Measurements from ENCODE around the gene FATE1. TPM values are rescaled to one million over a fixed set of nuclear protein-coding genes. Genes with fewer than 3 reads are reported as not detected.

Gene FATE1
- total RNA-seq, 2 experiments from 2014 or later, result not detected

- POLR2A ChIA-PET, result no interaction called here
- CTCF ChIA-PET, result no interaction called here
These were observed 21.7 kb downstream of the FATE1 start for GRCh38 chrX:151737494-151737893.

- POLR2A ChIA-PET, result no interaction called here
- CTCF ChIA-PET, result no interaction called here
These were observed 22.9 kb downstream of the FATE1 start for GRCh38 chrX:151738751-151739150.

GRCh38 chrX:151741606-151742005, 25.8 kb downstream of the FATE1 start:
- ChIA-PET POLR2A (no interaction called here), CTCF (no interaction called here)

- ChIA-PET CTCF (no interaction called here), POLR2A (no interaction called here)
These were observed 26.5 kb downstream of the FATE1 start for GRCh38 chrX:151742311-151742710.

- CTCF ChIA-PET, result no interaction called here
- POLR2A ChIA-PET, result no interaction called here
These were observed 28.0 kb downstream of the FATE1 start for GRCh38 chrX:151743651-151744470.

GRCh38 chrX:151745651-151746050, 29.8 kb downstream of the FATE1 start:
- CTCF ChIA-PET, result no interaction called here
- POLR2A ChIA-PET, result no interaction called here

GRCh38 chrX:151746502-151746901, 30.7 kb downstream of the FATE1 start:
- ChIA-PET CTCF (no interaction called here), POLR2A (no interaction called here)

- CTCF ChIA-PET, result no interaction called here
- POLR2A ChIA-PET, result no interaction called here
These were observed 34.7 kb downstream of the FATE1 start for GRCh38 chrX:151750511-151750910.

- POLR2A ChIA-PET, result no interaction called here
- CTCF ChIA-PET, result no interaction called here
These were observed 37.0 kb downstream of the FATE1 start for GRCh38 chrX:151752847-151753246.

- POLR2A ChIA-PET, result no interaction called here
- CTCF ChIA-PET, result no interaction called here
These were observed 37.6 kb downstream of the FATE1 start for GRCh38 chrX:151753313-151754046.

- POLR2A ChIA-PET, result no interaction called here
These were observed 38.2 kb downstream of the FATE1 start for GRCh38 chrX:151754047-151754429.

GRCh38 chrX:151754641-151755215, 38.9 kb downstream of the FATE1 start:
- ChIA-PET CTCF (no interaction called here), POLR2A (interaction anchor here (0.6 kb wide), 1 partner anchor 147 kb away, joined by 4 read pairs; no protein-coding TSS in a partner anchor)

More at GRCh38 chrX:151754047-151754429, 38.2 kb downstream of the FATE1 start:
- CTCF ChIA-PET, result no interaction called here

- ChIA-PET POLR2A (no interaction called here), CTCF (no interaction called here)
These were observed 43.3 kb downstream of the FATE1 start for GRCh38 chrX:151759041-151759708.

GRCh38 chrX:151762802-151763201, 47.0 kb downstream of the FATE1 start:
- POLR2A ChIA-PET, result no interaction called here
- CTCF ChIA-PET, result no interaction called here

GRCh38 chrX:151763711-151764110, 47.9 kb downstream of the FATE1 start:
- CTCF ChIA-PET, result no interaction called here
- POLR2A ChIA-PET, result no interaction called here

GRCh38 chrX:151765026-151765425, 49.2 kb downstream of the FATE1 start:
- ChIA-PET POLR2A (no interaction called here), CTCF (no interaction called here)

GRCh38 chrX:151771726-151772125, 55.9 kb downstream of the FATE1 start:
- POLR2A ChIA-PET, result no interaction called here
- CTCF ChIA-PET, result no interaction called here

All from activated CD8-positive, alpha-beta memory T cell treated with anti-CD3 and anti-CD28 coated beads for 36 hours (primary cell).